WTC11 (cell line): ENCODE results near the gene TMEM52B.

Experiments
- ATF1 ChIP-seq: sonication (generic); formaldehyde crosslinking; IDR thresholded peaks from 2 replicates; pipeline ENCODE4 v1.8.1; 2023; ENCODE audit warnings: mild to moderate bottlenecking, moderate library complexity, missing genetic modification reagents
- MAX ChIP-seq: sonication (generic); formaldehyde crosslinking; IDR thresholded peaks from 2 replicates; pipeline ENCODE4 v1.8.0; 2022; ENCODE audit warnings: mild to moderate bottlenecking, missing genetic modification reagents
- SP1 ChIP-seq: sonication (generic); formaldehyde crosslinking; conservative IDR thresholded peaks from 2 replicates; pipeline ENCODE4 v1.8.1; 2022; ENCODE audit warnings: missing genetic modification reagents
- TF ChIP-seq, protein P1 (sequence below): sonication (generic); formaldehyde crosslinking; IDR thresholded peaks from 2 replicates; pipeline ENCODE4 v1.8.1; 2023; ENCODE audit warnings: mild to moderate bottlenecking, missing genetic modification reagents
- TF ChIP-seq, protein P2 (sequence below): fragments of 200-600 bp; IDR thresholded peaks from 2 replicates; pipeline ENCODE4 v1.8.0; 2022; ENCODE audit warnings: antibody characterized with exemption

GRCh38 chr12:10213168-10214135, 34.6 kb downstream of the TMEM52B start:
- TF ChIP-seq ATF1 (CRISPR knock-in tag), result no peak
- TF ChIP-seq, protein P1, sequence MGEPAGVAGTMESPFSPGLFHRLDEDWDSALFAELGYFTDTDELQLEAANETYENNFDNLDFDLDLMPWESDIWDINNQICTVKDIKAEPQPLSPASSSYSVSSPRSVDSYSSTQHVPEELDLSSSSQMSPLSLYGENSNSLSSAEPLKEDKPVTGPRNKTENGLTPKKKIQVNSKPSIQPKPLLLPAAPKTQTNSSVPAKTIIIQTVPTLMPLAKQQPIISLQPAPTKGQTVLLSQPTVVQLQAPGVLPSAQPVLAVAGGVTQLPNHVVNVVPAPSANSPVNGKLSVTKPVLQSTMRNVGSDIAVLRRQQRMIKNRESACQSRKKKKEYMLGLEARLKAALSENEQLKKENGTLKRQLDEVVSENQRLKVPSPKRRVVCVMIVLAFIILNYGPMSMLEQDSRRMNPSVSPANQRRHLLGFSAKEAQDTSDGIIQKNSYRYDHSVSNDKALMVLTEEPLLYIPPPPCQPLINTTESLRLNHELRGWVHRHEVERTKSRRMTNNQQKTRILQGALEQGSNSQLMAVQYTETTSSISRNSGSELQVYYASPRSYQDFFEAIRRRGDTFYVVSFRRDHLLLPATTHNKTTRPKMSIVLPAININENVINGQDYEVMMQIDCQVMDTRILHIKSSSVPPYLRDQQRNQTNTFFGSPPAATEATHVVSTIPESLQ (CRISPR knock-in tag), result no peak
- TF ChIP-seq, protein P2, sequence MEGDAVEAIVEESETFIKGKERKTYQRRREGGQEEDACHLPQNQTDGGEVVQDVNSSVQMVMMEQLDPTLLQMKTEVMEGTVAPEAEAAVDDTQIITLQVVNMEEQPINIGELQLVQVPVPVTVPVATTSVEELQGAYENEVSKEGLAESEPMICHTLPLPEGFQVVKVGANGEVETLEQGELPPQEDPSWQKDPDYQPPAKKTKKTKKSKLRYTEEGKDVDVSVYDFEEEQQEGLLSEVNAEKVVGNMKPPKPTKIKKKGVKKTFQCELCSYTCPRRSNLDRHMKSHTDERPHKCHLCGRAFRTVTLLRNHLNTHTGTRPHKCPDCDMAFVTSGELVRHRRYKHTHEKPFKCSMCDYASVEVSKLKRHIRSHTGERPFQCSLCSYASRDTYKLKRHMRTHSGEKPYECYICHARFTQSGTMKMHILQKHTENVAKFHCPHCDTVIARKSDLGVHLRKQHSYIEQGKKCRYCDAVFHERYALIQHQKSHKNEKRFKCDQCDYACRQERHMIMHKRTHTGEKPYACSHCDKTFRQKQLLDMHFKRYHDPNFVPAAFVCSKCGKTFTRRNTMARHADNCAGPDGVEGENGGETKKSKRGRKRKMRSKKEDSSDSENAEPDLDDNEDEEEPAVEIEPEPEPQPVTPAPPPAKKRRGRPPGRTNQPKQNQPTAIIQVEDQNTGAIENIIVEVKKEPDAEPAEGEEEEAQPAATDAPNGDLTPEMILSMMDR, result no peak
- TF ChIP-seq MAX (CRISPR knock-in tag), result no peak
- no peak for TF ChIP-seq SP1 (CRISPR knock-in tag)
